HepG2 (cell line): ENCODE results near the gene SPAG7.

ENCODE experiments used
- ATF1 ChIP-seq: IDR thresholded peaks from 2 replicates; pipeline ENCODE4 v1.6.1; 2016; ENCODE audit warnings: mild to moderate bottlenecking, control low read depth
- ATF3 ChIP-seq: sonication (generic); formaldehyde crosslinking; IDR thresholded peaks from 2 replicates; pipeline ENCODE4 v1.4.0; 2020; ENCODE audit warnings: missing genetic modification reagents
- CEBPG ChIP-seq: IDR thresholded peaks from 2 replicates; pipeline ENCODE4 v1.6.1; 2016
- CTCF ChIP-seq: sonication (generic); formaldehyde crosslinking; IDR thresholded peaks from 2 replicates; pipeline ENCODE4 v1.5.0; 2020; ENCODE audit warnings: mild to moderate bottlenecking, missing genetic modification reagents, moderate library complexity
- EP300 ChIP-seq, 3 experiments: sonication (generic) in 1 of 3; formaldehyde crosslinking in 1 of 3; IDR thresholded peaks; 2 replicates each; pipeline versions ENCODE4 v1.5.1 to v1.6.1; 2011 to 2020; ENCODE audit warnings: low read depth in 2 of 3, low read length in 2 of 3, borderline replicate concordance in 1 of 3, improper control_type of control experiment in 1 of 3, mild to moderate bottlenecking in 1 of 3, missing genetic modification reagents in 1 of 3, moderate library complexity in 1 of 3
- FOXA1 ChIP-seq, 2 experiments: fragments of 450-650 bp in 1 of 2; sonication (generic) in 1 of 2; formaldehyde crosslinking in 1 of 2; IDR thresholded peaks; 2 replicates each; pipeline versions ENCODE4 v1.4.0 to v1.6.1; 2016 to 2020; ENCODE audit warnings: missing genetic modification reagents in 1 of 2
- SRF ChIP-seq: IDR thresholded peaks from 2 replicates; pipeline ENCODE4 v1.6.1; 2011; ENCODE audit warnings: mild to moderate bottlenecking, low read depth, low read length, moderate library complexity

- TF ChIP-seq FOXA1 (IDR thresholded peaks at IDR 0.05) (no peak), FOXA1 (CRISPR knock-in tag; IDR thresholded peaks at IDR 0.05) (no peak), ATF3 (CRISPR knock-in tag) (no peak), EP300 (IDR thresholded peaks at IDR 0.05; ENCODE audit: low read depth in 2 of 2, low read length in 2 of 2) (no peak), EP300 (CRISPR knock-in tag; IDR thresholded peaks at IDR 0.05; ENCODE audit: borderline replicate concordance) (no peak), CEBPG (CRISPR knock-in tag) (no peak), SRF (no peak), ATF1 (CRISPR knock-in tag) (no peak), CTCF (CRISPR knock-in tag) (no peak)
Measured at GRCh38 chr17:4947411-4948165, 20.0 kb downstream of the SPAG7 start.
